GM21528 (cell line): Measurements from ENCODE around the gene LITAFD.
"Not testable (repeated sequence)": the region's sequence is repeated elsewhere in the genome, so short reads cannot be mapped to it uniquely, and the experiment has no call there.

Source experiments
- ATAC-seq: cut with Tn5 transposase; IDR thresholded peaks from one replicate; pipeline ENCODE4 v1.9.1; 2021; ENCODE audit warnings: mild to moderate bottlenecking, moderate library complexity; ENCODE audit not compliant: unreplicated experiment, low FRiP score

The LITAFD gene

DNA sequence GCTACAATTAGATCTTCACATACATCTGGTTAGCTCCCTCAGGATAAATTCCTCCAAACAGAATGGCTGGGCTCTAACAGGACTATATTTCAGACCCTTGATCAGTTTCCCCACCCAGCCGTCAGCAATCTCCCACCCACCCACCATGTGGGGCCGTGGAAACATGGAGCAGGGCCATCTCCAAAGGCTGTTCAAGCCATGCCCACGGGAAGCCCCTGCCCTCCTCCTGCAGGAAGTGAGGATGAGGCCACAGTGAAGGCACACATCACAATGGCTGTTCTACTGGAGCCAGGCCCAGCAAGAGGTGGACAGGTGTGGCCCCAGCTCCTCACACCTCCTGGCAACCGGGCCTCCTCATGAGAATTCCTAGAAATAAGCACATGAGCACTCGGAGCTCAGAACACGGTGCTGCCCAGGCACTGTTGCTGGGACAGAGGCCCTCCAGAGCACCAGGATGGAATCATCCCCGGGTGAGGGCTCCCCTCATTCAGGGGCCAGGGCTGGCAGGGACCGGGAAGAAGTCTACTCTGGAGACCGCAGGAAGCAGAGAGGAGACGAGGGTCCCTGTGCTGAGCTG is at the start of gene LITAFD:
LITAFD (plus strand) TSS at position 311 of the 577 bp plus-strand sequence. CDS start 2,005 bp downstream, outside the sequence.
- no peak for ATAC-seq

DNA sequence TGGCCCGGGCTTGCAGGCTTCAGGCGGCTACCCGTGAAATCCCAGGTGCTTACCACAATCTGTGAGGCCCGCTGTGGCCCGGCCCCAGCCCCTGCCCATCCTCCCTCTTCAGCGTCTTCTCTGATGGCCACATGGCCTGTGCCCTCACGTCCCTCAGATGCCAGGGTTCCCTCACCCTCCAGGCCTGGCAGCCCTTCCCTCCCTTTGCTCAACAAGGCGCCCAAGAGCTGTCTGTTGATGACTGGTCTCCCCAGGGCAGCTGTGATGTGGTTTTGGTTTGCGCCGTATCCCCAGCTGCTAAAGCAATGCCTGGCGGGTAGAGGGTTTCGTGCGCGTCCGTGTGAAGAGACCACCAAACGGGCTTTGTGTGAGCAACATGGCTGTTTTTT is 49.4 kb upstream of the LITAFD start:
- no peak for ATAC-seq

DNA sequence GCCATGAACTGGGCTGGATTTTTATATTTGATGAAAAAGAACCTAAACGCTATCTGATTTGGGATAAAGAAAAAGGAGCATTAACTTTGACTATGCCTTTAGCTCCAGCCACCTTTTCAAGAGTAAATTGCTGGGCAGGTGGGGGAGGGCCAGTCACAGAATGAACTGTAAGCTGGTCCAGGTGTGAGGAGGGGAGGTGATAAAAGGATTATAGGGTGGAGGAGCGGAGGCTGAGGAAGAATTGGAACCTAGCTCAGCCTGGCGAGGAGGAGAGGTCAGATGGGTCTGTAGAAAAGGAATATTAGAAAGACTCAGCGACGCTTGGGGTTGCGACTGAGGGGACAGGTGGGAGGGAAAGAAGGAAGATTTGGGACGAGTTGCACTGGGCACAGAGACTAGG is 45.4 kb upstream of the LITAFD start:
- not testable (repeated sequence) for ATAC-seq

DNA sequence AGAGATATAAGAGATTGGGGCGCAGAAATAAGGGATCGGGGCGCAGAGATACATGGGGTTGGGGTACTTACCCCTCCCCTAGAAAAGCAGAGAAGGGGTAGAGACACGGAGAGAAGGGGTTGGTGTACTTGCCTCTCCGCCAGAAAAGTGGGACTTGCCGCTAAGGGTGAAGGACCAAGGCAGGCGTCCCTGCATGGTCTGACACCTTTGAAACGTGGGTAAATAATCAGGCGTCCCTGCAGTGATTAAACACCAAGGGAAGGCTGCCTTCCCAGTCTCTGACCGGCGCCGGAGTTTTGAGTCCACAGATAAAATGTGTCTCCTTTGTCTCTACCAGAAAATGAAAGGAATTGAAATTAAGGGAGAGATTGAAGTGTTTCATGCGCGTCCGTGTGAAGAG is 44.6 kb upstream of the LITAFD start:
- ATAC-seq, result not testable (repeated sequence)

DNA sequence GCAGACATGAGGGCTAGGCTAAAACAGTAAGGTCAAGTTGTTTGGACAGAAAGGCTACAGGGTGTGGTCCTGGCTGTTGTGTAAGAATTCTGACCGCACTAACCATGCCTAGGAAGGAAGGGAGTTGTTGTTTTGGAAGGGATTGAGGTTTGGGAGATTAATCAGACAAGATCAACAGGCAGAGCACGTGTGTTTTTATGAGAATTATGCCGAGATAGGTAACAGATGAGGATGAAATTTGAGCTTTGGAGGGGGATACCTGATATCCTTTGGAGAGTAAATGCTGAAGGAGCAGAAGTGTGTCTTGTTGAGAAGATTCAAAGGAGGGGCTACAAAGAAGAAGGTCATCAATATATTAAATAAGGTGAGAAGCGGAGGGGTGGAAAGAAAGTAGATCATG is 40.1 kb upstream of the LITAFD start:
- not testable (repeated sequence) for ATAC-seq

DNA sequence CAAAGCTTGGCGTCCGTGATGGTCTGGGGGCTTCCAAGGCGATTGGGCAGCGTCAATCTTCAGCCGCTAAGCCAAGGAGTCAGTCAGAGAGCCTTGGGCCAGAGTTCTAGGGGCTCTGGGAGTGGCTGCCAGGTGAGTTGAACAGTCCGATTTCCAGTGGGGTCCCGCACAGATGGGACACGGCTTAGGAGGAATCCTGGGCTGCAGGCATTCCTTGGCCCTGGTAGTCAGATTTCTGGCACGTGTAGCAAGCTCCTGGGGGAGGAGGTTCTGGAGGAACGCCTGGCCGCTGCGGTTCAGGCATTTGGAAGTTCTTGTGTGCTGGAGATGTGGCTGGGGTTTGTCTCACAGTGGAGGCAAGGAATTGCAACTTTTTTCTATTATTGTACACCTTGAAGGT is 38.9 kb upstream of the LITAFD start:
- not testable (repeated sequence) for ATAC-seq

DNA sequence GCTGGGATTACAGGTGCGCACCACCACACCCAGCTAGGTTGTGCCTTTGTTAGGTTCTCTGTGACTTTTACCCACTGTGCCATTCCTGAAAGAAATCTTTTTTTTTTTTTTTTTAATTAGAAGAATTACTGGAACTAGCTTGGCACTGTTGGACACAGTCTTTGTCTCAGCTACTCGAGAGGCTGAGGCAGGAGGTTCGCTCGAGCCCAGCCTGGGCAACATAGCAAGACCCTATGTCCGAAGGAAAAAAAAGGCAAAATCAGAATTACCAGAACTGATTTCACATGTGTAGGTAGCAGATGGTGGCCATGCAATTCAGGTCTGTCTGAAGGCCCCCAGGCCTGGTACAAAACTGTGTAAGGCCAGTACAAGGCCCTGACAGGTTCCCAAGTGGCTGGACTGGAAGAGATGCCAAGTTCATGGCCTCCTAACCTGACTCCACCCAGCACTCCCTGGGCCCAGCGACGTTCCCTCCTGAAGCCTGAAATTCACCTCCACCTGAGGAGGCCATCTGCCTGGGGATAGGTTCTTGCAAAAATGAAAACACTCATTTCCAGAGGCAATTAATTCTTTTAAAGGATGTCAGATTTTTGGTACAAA is 36.4 kb upstream of the LITAFD start:
- ATAC-seq, result no peak

DNA sequence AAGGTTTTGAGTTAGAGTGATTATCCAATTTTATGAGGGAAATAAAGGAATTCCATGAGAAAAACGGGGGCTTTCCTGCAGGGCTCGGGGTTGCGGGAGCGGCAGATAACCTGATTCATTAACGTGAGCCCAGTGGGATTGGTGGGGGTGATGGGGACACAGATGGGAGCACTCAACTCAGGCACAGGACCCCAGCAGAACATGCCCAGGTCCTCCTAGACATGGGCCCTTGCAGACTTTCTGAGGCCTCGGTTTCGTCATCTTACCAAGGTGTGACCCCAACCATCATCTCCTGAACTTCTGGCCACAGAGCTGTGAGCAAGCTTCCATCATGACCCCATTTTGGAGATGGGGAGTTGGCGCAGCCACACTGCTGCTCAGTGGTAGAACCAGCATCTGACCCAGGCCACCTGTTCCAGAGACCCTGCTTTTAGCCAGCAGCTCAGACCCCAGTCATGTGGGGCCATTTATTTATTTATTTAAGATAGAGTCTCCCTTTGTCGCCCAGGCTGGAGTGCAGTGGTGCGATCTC is 35.7 kb upstream of the LITAFD start:
- ATAC-seq, result no peak

DNA sequence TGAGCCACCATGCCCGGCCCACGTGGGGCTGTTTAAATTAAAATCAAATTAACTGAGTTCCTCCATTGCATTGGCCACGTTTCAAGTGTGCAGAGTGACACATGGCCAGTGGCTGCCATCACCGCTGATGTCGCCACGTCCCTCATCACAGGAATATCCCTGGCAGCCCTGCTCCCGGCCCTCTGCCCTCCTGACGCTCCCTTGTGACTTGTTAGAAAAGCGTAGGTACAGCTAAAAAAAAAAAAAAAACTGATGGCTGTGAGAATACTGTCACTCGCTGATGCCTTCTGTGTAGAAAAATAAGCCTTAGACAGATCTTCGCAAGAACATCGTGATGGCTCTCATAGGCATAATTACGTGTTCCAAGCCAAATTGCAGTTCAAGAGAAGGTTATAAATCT is 35.0 kb upstream of the LITAFD start:
- no peak for ATAC-seq

DNA sequence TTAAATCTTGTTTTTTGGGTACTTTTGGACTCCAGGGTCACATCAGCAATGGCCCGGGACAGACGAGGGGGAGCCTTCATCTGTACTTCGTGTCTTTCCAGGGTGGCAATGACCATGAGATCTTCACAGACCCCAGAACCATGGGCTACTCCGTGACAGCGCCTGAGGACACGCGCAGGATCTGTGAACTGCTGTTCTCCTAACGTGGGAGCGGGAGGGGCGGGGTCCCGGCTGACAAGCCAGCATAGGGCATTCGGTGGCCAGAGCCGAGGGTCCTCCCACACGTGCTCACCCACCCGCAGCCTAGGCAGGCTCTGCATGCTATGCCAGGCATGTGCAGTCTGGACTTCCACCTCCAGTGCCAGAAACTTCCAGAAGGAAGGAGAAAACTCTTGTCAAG is 34.5 kb upstream of the LITAFD start:
- no peak for ATAC-seq

DNA sequence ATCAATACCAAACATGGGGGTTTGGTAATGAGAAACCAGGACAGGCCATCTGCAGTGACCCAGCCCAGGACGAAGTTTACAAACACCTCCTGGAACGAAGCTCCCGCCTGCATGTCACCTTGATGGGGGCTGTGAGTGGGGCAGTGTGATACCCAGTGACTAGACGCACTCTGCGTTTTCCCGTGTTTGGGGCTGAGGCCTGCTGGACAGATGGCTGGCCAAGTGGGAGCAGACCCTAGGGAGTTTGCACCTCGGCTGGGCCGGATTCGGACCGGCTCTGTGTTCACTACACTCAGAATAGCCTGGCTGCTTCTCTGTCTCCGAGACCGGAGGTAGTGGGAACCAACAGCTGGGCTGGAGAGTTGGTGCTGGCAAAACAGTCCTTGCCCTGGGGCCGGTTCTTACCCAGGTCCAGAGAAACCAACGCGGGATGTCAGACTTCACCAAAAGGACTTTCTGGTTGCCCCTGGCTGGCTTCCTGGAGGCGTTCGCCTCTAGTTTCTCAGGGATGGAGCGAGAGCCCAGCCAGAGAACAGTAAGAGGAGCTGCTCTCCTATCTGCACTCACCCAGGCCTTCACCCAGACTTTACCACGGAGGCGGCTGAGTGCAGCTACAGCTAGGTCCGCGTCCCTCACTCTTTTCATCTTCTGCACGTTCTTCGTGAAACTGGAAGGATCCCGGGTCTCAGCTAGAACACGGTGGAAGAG is 33.8 kb upstream of the LITAFD start:
- ATAC-seq, result no peak

DNA sequence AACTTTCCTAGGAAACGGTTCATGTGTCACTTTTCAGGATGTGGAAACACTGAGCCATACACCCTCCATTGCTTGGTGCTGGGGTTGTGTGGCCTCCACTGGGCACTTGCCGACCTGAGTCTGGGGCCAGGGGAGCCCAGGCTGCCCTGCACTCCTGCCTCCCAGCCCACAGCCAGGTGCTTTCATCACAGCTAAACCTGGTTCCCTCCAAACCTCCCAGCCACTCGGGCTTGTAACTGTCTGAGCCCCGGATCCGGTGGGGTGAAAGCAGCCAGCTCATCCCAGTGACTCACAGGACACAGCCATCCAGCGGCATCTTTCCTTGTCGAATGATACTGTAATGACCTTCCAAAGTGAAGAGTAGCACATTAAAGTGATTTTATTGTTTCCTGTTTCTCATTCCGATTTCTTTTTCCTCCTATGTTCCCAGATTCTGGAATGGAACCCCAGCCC is 33.2 kb upstream of the LITAFD start:
- no peak for ATAC-seq

DNA sequence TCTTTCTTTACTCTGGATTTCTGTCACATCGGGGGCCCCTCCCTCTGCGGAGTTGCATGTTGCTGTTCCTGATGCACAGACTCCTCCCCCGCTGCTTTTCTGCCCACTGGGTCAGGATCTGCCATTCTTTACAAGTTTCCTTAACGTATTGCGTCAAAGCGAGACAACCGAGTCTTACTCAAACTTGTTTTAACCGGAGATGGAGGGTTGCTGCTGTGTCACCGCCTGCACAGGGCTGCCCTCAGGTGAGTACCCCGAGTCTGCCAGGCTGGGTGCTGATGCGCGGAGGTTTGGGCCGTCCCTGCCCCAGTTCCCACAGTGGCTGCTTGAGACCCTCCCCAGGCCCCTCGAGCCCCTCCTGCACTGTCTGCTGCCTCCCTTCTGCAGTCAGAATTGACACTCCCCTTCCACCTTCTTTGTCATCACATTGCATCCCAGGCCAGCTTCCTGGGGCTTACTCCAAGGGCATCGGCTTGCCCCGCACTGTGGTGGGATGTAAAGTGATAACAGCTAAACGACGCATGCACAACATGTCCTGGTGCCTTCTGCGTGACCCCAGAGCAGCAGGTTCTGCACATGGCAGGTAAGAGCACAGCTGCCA is 32.6 kb upstream of the LITAFD start:
- no peak for ATAC-seq

DNA sequence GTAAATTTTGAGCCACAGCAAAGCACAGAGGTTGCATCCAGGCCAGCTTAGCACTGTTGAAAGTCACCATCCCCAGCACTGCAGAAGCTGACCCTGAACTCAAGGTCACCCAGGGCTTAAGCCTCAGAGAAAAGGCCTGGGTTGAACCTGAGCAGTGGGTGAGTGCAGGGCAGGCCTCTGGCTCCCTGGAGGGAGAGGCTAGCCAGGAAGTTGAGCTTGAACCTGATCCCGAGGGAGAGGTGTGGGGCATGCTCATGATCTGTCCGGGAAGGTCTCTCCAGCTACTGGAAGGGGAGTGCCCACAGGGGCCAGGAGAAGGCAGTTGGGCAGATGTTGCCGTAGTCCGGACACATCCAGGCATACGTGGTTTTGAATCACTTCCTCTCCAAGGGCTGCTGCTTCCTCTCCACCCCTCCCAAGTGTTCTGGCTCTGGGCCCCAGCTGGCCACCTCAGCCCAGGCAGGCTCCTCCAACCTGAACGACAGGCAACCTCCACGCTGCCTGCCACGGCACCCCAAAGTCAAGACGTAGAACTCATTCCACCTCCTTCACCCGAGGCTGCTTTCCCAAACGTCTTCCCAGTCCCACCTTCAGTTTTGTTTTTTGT is 31.8 kb upstream of the LITAFD start:
- ATAC-seq, result no peak

DNA sequence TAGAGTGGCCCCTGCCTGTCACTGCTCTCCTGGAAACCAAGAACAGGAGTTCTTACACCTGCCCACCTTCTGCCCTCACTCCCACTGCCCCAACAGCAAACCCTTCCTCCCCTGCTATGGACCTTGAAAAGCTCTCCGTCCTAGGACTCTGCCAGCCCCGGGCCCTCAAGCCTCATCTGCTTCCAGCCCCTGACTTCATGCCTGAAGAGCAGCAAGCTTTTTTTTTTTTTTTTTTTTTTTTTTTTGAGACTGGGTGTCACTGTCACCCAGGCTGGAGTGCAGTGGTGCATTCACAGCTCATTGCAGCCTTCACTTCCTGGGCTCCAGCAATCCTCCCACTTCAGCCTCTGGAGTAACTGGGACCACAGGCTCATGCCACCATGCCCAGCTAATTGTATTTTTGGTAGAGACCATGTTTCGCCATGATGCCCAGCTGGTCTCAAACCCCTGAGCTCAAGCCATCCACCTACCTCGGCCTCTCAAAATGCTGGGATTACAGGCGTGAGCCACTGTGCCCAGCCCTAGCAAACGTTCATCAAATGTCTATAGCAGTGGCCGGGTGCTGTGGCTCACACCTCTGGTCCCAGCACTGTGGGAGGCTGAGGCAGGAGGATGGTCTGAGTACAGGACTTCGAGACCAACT is 30.3 kb upstream of the LITAFD start:
- no peak for ATAC-seq

DNA sequence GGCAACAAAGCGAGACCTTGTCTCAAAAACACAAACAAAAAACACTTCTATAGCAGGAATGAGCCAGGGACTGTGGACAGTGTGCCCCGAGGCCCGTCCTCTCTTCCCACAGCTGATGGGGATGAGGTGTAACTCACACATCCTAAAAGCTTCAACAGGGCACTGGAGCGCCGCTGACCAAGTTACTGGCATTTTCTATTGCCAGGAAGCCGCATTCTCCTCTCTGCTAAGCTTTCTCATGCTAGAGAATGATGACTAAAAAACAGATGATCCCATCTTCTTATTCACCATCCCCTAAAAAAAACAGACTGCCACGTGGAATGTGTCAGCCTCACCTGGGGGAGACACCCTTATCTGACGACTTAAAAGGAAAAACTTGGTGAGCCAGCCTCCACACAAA is 29.6 kb upstream of the LITAFD start:
- no peak for ATAC-seq

DNA sequence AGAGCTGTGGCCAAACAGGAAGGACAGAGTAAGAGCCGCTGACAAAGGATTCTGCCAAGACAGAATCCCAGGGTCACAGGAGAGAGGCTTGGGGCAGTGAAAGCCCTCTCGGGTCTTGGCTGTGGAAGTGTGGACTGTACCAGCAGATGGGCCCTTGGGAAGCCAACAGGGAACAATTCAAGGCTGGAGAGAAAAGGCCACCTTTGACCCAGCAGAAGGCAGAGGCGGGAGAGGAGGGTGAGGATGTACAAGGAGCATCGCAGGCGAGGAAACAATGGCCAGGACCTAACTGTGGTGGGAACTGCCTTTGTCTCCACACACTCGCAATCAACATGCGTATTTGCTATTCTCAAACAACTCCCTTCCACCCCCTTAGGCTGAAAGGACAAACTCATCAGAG is 29.0 kb upstream of the LITAFD start:
- no peak for ATAC-seq

DNA sequence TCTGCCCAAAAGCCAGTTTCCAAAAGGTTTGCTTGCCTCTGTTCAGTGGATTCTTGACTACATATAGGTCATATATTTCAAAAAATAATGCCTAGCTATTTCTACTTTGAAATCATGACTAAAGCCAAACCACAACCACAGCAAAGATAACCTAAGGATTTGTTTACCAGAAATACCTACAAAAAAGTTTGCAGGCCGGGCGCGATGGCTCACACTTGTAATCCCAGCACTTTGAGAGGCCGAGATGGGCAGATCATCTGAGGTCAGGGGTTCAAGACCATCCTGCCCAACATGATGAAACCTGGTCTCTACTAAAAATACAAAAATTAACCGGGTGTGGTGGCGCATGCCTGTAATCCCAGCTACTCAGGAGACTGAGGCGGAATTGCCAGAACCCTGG is 28.5 kb upstream of the LITAFD start:
- no peak for ATAC-seq

DNA sequence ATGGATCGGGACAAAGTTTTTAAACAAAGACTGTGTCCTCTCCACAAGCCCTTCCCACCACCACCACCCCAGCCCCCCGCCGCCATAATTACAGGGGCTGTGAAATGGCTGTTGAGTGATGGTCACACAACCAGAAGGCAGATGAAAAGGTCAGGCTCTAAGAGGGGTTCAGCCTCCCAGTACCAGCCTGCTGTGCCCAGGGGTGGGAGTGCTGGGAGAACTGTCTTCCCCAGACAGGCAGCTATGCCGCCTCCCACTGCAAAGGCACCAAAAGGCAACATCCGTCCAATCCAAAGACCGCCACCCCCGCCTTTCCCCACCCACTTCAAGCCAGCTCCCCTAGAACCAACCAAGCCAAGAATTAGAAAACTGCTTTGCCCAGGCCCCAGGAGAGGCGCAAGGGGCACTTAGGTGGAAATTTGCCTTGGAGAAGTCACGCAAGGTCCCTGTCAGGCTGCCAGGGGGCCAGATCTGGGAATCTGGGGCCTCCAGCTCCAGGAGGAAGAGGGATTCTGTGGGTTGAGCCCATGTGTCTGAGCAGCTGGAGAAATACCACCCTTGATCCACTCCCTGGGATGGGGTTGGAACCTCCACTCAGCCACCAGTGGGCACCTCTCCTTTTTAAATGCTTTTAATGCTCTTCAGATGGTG is 27.7 kb upstream of the LITAFD start:
- no peak for ATAC-seq
